GM21528 (cell line): ENCODE data around the gene PPP2R1B.

ENCODE experiments used
- ATAC-seq: cut with Tn5 transposase; IDR thresholded peaks from one replicate; pipeline ENCODE4 v1.9.1; 2021; ENCODE audit warnings: mild to moderate bottlenecking, moderate library complexity; ENCODE audit not compliant: unreplicated experiment, low FRiP score

The PPP2R1B gene

GRCh38 chr11:111765984-111766833 lies at the start of gene PPP2R1B:
PPP2R1B (minus strand) TSS chr11:111766389; CDS start chr11:111766361, 28 bp downstream.
- ATAC-seq: peak; percentile 93

- no peak for ATAC-seq
Measured at GRCh38 chr11:111815489-111815888, 49.3 kb upstream of the PPP2R1B start.

- ATAC-seq: no peak
Measured at GRCh38 chr11:111814557-111815320, 48.5 kb upstream of the PPP2R1B start.

GRCh38 chr11:111814106-111814505 lies 47.9 kb upstream of the PPP2R1B start:
- ATAC-seq: no peak

GRCh38 chr11:111812211-111812610 lies 46.0 kb upstream of the PPP2R1B start:
- no peak for ATAC-seq

GRCh38 chr11:111811445-111811844 lies 45.3 kb upstream of the PPP2R1B start:
- ATAC-seq: no peak

GRCh38 chr11:111808834-111809233 lies 42.6 kb upstream of the PPP2R1B start:
- ATAC-seq: no peak

- ATAC-seq: no peak
Measured at GRCh38 chr11:111808063-111808588, 41.9 kb upstream of the PPP2R1B start.

GRCh38 chr11:111807076-111807475 lies 40.9 kb upstream of the PPP2R1B start:
- ATAC-seq: no peak

- ATAC-seq: no peak
Measured at GRCh38 chr11:111801135-111801534, 34.9 kb upstream of the PPP2R1B start.

GRCh38 chr11:111798279-111798678 lies 32.1 kb upstream of the PPP2R1B start:
- no peak for ATAC-seq

- no peak for ATAC-seq
Measured at GRCh38 chr11:111797145-111797581, 31.0 kb upstream of the PPP2R1B start.

GRCh38 chr11:111796696-111797095 lies 30.5 kb upstream of the PPP2R1B start:
- no peak for ATAC-seq

- no peak for ATAC-seq
Measured at GRCh38 chr11:111795334-111795985, 29.3 kb upstream of the PPP2R1B start.

GRCh38 chr11:111793863-111794262 lies 27.7 kb upstream of the PPP2R1B start:
- ATAC-seq: no peak

- ATAC-seq: no peak
Measured at GRCh38 chr11:111792955-111793500, 26.8 kb upstream of the PPP2R1B start.

- no peak for ATAC-seq
Measured at GRCh38 chr11:111792314-111792713, 26.1 kb upstream of the PPP2R1B start.

GRCh38 chr11:111788464-111788863 lies 22.3 kb upstream of the PPP2R1B start:
- no peak for ATAC-seq

GRCh38 chr11:111788051-111788450 lies 21.9 kb upstream of the PPP2R1B start:
- ATAC-seq: no peak

GRCh38 chr11:111785886-111786412 lies 19.8 kb upstream of the PPP2R1B start:
- no peak for ATAC-seq
